NCI-H146 treated with DMSO at 0.1 percent for 48 hours (cell line): Measurements from ENCODE around the gene CD81.
A peak's percentile ranks its signal among the peaks of the same experiment; 100 is the strongest.

Experiments
- DNase-seq: peaks from one replicate; lab custom pipeline; 2025; ENCODE audit not compliant: unreplicated experiment; lab: John Stamatoyannopoulos, UW

CD81 gene

DNA sequence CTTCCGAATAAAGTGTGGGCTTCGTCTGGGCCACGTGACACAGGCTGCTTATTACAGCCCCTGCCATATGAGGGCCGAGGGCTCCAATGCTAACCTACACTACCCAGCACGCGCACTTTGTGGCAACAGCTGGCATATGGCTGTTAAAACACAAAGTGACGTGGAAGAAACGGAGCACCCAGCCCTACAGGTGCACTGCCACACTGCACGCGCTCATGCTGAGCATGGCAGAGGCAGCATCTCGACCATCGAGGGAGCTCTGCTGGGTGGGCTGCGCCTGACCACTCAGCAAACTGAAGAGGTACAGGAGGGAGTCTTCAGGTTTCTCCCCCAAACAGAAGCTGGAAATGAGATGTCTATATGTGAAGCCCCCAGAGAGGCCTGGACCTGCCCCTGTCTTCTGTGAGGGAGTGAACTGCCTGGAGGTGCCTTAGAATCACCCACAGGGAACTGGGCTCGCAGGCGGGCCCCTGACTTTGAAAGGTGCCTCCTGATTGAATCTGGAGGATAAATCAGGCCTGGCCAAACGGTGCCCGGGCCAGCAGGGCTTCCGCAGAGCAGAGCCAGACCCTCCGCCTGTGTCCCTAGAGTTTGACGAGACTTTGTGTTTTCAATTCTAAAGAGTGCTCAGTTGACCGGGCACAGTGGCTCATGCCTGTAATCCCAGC, 41.7 kb downstream of the CD81 start:
- DNase-seq: no peak

DNA sequence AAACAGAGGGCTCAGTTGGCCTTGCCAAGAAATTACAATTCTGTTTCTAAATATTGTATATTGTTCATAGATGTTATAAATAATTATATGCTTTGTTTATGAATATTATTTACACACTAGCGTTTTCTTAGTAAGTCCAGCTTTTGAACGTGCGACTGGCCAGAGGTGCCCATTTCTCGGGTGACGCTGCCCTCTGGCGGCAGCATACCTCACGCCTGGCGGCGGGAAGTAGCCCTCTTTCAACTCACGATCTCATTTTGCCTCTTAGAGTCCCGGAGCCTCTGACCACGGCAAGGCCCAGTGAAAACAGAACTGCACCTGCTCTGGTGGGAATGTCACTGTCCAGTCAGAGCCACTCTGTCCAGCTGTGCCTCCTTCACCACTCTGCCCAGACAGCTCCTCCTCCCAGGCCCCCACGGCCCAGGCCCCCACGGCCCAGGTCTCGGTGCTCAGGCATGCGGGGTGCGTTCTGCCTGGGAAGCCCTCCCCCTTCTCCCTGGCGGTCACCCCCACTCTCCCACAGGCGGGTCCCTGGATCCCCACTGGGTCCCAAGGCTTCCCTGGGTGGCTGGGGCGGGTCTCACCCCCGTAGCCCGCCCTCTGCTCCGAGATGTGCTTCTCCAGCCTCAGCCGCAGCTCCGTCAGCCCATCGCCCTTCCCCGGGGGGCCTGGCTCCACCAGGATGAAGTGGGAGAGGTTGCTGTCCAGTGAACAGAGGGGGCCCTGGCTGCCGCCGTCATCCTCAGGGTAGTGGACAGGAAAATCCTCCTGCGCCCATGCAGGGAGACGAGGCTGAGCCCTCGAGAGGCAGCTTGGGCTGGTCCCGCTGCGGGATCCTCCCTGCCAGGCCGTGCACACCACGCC, 42.8 kb downstream of the CD81 start:
- peak; percentile 56 for DNase-seq

DNA sequence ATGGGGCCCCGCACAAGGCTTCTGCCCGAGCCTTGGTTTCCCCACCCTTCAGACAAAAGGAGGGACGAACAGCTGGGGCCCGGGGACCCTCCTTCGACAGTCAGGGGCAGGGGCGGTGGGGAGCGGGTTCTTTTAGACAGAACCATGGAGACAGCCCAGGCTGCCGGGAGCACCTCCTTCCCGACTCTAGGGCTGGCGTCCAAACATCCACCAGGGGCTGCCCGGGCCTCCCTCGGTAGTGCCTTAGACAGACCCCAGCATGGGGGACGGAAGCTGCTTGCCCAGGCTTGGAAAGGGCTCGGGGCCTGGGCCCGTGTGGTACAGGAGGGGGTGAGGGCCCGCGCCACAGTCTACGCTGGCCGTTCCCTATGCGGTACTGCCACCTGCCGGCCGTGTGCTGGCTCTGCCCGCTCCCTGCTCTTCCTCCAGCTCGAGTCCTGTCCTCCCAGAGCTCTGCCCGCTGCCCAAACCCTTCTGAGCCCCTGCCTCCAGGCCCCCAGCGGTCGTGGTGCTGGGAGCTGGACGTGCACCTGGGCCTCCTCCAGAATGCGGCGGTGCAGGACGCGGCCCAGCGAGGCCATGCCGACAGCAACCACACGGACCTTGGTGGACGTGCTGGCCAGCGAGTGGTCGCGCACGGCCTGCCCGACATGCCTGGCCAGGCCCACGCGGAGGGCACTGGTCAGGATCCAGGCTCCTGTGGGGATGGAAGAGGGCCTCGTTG, 43.6 kb downstream of the CD81 start:
- peak; percentile 72 for DNase-seq

DNA sequence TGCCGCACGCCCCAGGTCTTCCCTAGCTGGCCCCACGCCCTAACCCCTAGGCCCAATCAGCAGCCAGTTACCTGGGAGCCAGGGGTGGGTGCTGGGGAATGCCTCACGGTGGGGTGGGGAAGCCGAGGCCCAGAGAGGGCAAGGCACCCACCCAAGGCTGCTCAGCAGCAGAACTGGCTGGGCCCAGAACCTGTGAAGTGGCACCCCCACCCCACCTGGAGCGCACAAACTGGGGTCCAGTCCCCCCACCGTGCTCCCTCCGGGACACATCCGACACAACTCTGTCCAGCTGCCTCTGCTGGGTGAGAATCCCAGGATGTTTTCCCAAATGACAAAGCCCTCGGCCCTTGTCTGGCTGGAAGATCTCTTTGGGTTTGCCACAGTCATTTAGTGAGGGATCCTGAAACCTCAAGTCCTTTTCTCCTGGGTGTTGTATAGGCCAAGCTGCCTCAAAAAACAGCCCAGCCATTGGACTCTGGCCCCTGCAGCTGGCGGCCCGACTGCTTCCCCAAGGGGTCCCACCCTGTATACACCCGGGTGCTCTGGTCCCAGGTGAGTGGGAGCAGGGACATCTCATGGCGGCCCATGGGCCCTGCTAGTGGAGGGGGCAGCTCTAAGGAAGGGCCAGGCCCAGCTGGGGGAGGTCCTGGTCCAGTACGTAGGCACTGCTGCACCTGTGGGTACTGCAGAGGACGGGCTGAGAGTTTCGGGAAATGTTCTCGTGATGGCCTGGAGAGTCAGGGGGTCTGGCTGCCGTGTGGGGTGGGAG, 44.3 kb downstream of the CD81 start:
- DNase-seq: no peak

DNA sequence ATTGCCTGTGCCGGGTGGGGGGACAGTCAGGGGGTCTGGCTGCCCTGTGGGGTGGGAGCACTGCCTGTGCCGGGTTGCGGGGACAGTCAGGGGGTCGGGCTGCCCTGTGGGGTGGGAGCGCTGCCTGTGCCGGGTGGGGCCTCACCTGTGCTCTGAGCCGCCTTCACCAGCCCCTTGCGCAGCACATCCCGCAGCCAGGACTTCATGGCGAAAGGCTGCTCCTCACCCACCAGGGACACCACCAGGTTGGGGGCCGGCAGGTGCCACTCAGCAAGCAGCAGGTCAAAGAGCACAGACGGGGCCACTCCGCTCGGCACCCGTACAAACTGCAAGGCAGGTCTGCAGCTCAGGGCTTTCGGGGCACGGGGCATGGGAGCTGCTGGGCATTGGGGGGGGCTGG, 44.9 kb downstream of the CD81 start:
- no peak for DNase-seq

DNA sequence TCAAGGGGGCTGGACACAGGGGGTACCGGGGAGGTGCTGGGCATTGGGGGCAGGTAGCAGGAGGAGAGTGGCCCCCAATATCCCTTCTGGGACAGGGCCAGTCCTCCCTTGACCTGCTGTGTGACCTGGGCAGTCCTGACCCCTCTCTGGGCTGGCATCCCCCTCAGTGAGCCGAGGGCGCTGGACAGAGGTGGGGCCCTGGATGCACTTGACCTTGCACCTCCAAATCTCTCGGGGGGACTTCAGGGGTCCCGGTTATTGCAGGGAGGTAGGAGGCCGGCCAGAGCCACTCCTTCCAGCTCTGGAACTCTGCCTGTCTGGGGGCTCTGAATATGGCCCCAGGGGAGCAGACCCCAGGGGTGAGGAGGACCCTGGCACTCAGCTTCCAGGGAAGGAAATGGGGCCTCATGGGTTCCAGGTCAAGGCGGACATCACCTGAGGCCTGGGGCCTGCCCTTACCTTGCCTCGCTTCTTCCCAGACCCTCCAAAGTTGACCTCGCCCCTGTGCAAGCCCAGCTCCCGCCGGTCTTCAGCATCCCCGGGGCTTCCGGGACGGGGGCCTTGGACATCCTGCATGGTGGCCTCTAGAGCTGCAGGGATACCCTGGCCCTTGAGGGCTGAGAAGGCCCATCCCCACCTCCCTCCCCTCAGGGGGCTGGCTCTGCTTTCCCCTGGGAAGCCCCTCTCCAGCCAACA, 45.5 kb downstream of the CD81 start:
- DNase-seq: no peak

DNA sequence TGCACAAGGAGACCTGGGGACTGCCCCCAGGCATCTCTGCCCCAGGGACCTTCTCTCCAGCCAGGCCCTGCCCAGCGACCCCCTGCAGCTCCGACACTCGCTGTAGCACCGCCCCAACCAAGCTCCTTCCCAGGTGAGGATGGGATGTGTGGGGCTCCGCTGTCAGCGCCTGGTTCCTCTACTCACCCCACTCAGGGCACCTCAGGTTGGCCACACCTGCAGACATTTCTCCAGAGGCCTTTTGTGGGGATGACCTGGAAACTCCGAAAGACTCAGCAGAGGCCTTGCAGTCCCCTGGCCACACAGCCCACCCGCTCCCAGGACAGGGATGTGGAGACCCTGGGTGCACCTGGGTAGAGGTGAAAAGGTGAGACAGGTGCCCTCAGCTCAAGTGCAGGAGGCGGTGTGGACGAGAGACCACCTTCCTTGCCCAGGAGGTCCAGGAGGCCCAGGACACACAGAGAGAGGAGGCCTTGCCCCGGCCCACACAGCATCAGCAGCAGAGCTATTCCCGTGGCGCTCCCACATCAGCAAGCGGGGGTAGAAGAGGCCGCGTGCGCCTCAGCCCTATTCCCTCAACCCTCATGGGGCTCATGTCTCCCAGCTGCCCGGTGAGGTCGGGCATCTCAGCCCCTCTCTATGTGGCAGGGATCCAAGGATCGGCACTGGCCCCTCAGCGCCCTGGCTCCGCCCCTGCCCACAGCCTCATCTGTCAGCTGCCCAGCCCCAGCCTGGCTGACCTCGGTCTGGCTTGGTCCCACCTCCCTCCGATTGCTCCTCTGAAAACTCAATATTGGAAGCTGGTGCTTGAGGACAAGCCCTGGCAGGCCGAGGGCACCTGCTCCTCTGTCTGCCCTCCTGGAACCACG, 46.3 kb downstream of the CD81 start:
- no peak for DNase-seq

DNA sequence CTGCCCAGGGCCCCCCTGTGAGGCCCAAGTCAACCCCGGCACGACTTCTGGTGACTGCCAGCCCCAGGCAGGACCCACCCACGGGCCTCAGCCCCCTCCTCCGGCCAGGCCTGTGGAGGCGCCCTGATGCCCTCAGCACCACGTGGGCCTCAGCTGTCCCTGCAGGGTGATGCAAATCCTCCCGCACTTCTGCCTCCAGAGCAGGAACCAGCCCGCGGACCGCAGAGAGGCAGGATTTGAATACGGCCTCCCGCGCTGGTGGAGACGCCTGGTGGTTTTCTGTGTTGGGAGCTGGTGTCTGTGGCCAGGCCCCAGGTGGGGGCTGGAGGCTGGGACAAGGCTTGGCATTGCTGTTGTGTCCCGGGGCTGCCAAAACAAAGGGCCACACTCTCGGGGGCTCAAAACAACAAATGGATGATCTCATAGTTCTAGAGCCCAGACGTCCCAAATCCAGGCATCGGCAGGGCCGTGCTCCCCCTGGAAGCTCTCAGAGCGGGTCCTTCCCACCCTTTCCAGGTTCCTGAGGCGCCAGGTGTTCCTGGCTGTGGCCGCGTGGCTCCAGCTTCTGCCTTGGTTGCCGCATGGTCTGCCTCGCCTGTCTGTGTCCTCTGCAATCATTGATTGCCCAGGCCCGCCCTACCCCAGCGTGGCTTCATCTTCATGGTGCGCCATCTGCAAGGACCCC, 47.8 kb downstream of the CD81 start:
- DNase-seq: no peak

DNA sequence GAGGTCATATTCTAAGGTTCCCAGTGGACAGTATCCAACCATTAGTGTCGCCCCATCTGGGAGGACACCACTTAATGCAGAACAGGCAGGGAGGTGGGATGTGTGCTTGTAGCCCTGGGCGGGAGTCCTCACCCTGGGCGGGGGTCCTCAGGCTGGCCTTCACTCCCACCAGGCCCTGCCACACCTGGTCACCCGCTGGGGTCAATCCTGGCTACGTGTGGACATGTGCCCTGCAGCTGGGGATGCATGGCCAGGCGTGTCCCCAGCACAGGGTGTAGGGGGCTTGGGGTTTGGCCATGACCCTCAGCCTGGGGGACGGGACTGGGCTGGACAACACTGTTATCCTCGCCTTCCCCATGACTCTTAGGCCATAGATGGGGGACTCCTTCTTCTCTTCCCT, 48.4 kb downstream of the CD81 start:
- DNase-seq: no peak

DNA sequence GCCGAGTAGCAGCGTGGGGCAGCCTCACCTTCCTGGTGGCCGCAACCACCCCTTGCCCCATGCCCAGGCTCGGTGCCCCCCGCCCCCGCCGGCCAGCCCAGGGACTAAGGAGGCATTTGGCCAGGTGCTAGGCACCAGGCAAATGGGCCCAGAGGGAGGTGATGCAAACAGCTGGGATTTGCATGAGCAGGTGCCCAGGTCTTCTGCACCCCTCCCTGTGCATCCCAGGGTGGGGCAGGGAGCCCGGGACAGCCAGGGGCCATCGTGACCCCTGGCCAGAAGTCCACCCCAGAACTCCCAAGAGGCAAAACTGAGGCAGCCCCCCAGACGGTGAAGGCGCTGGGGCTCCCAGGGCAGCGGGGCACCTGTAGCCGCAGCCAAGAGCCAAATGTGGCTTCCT, 49.1 kb downstream of the CD81 start:
- DNase-seq: no peak

DNA sequence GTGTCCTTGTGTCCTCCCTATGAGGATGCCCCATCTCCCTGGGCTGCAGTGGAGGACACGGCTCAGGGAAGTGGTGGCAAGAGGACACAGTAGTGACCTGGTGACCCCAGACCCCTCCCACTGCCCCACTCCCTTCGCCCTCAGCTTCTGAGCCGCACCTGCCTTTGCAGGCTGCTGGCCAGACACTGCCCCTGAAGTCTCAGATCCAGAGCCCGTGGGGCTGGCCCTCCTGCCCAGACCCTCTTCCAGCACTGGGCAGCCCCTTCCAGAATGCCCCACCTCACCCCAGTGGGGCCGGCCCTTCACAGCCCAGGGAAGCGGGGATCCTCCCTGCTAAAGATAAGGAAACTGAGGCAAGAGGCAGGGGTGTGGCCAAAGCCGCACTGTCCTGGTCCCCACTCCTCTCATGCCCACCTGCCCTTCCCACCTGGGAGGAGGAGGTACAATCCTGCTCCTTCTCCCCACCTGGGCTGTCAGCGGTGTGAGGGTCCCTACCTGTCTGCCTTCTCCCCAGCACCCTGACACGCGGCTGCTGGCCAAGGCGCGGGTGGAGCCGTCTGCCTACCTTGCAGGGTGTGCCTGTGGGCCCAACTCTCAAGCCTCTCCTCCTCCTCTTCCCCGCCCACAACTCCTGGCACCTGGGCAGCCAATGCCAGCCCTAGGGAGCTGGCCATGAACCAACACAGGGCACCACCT, 49.9 kb downstream of the CD81 start:
- DNase-seq: no peak

DNA sequence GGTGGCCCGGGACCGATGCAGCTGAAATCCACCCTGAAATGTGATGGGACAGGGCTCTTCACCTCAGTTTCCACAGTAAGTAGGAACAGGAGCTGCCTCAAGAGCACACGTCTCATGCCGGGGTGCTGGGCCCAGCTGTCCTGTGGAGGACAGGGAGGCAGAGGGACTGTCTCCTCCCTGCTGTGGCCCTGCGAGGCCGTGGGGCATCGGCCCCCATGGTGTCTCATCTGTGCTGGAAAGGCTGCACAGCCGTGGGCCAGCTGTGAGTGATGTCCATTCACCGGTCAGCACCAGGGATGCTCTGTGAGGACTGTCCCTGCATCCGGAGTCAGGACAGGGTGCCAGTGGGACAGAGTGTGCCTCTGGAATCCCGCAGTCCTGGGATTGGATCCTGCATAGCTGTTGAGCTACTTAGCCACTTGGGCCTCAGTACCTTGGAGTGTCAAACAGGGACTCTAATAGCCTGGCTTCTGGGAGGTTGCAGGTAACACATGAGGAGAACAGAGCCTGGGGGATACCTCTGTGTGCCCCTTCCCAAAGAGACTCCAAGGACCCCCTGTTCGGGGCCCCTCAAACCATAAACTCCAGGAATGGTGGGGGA, 50.7 kb downstream of the CD81 start:
- no peak for DNase-seq

DNA sequence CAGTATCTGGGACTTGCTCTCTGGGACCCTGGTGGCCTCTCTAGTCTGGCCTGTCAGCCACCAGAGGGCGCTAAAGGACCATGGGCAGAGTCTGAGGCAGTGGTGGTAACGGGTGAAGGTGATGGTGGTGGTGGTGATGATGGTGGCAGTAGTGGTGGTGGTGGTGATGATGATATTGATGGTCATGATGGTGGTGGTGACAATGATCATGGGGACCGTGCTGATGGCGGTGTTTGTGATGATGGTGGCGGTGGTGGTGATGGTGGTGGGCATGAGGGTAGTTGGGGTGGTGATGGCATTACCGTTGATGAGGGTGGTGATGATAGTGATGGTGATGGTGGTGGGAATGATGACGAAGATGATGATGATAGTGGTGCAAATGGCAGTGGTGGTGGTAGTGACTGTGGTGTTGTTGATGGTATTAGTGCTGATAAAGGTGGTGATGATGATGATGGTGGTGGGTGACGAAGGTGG, 51.2 kb downstream of the CD81 start:
- peak; percentile 20 for DNase-seq

DNA sequence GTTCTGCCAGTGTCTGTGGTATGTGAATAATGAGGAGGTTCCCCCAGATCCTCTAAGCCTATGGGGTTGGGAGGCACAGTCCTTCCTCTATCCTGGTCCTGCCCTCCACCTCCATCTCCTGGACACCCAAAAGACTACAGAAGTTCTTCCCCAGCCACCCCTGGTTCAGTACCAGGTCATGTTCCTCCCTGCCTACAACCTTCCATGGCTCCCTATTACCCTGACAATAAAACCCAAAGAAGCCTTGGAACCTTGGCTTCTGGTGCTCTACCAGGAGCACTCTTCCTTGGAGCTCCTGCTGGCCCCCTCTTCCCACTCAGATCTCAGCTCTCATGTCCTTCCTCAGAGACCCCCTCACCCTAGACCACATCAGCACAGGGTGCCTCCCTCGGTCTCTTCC, 54.3 kb downstream of the CD81 start:
- no peak for DNase-seq

DNA sequence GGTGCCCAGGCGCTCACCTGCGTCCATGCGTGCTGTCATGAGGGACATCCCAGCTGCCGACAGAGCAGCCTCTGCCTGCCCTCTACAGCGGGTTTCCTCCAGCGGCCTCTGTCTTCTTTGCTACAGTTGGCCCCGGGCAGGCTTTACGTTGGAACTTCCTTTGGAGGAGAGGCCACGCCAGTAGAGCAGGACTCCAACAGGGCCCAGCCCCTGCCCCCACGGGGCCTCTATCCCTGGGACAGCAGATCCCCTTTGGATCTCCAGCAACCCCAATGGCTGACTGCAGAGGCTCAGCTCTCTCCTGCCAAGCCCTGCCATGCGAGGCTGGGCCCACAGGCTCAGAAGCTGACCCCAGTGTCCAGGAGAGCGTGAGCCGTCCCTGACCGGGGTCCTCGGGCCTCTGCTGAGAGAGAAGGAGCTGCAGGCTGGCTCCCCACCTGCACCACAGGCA, 55.1 kb downstream of the CD81 start:
- no peak for DNase-seq

DNA sequence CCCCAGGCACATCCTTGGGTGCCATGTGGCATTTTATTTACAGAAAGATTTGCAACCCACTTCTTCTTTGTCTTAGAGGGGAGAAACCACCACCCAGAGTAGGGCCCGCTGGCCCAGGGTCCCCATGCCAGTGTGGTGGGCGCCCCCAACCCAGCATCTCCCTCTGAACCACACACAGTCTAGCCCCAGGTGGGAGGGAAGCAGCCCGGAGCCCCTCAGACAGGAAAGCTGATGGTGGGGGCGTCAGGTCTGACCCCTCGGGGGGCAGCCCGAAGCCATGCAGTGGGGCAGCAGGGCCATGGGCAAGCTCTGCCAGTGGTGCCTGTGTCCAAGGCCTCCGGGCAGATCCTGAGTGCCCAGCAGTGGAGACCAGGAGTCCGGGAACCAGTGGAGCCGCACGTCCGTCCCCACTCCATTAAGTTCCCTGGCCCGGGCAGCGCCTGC, 55.5 kb downstream of the CD81 start:
- no peak for DNase-seq

DNA sequence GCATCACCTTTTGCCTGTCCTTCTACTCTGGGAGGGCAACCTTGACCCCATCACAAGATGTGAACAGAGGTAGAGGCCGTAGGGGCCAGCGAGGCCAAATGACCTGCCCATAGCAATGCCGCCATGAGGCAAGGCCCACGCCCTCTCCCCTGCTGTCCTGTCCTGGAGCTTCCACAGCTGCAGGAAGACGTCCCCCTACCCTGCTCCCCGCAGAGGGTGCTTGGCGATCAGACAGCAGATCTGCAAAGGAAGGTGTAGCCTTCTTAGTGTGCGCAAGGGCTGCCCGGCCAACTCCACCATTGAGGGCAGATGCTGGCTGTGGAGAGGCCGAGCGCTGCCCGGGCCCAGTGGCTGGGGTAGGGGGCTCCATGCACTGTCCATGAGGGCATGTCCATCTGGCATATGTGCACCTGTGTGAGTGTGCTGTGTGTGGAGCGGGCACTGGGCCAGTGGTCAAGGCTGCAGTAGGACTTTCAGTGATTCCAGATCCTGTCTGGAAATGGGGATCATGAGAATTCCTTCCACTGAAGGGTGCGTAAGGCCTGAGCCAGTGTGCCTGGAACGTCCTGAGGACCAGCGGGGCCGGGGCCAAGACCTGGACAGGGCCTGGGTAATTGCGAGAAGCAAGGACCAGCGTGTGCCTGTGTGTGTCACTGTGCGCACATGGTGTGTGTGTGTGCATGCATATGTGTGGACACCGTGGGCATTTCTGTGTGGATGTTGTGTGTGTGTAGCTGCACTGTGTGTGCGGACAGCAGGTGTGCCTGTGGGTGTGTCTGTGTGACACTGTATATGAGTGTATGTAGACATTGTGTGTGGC, 56.2 kb downstream of the CD81 start:
- DNase-seq: no peak
